Activated naive CD8-positive, alpha-beta T cell treated with anti-CD3 and anti-CD28 coated beads for 36 hours (primary cell): ENCODE measurements around the gene TMEM101. TPM values are rescaled to one million over a fixed set of nuclear protein-coding genes. Genes with fewer than 3 reads are reported as not detected.
"Not testable (repeated sequence)": the region's sequence is repeated elsewhere in the genome, so short reads cannot be mapped to it uniquely, and the experiment has no call there.

Source experiments
- DNase-seq: peaks from one replicate; pipeline ENCODE4 v3.0.0; 2021
- H3K27ac Mint-ChIP-seq: one replicate; pipeline ENCODE4 v1.8.0; 2022; ENCODE audit warnings: mild to moderate bottlenecking, moderate library complexity, mixed read lengths
- H3K27me3 Mint-ChIP-seq: one replicate; pipeline ENCODE4 v1.8.0; 2022; ENCODE audit warnings: mild to moderate bottlenecking, mixed read lengths
- H3K36me3 Mint-ChIP-seq: one replicate; pipeline ENCODE4 v1.8.0; 2021; ENCODE audit warnings: mild to moderate bottlenecking, mixed read lengths
- H3K4me1 Mint-ChIP-seq: one replicate; pipeline ENCODE4 v1.8.0; 2021; ENCODE audit warnings: mixed read lengths
- H3K4me3 Mint-ChIP-seq: one replicate; pipeline ENCODE4 v1.8.0; 2022; ENCODE audit warnings: mild to moderate bottlenecking, moderate library complexity, mixed read lengths
- H3K9me3 Mint-ChIP-seq: one replicate; pipeline ENCODE4 v1.8.0; 2022; ENCODE audit warnings: mixed read lengths
- total RNA-seq, 2 experiments: library from RNA; stranded (reverse); gene quantifications; one replicate each; pipeline ENCODE4 v1.2.3, GENCODE V29; 2021

The TMEM101 gene
- total RNA-seq, 2 experiments from 2014 or later, result 22.7 to 26.9 TPM

- no peak overlapping the region for H3K27ac Mint-ChIP-seq
- DNase-seq, result no peak
- H3K4me1 Mint-ChIP-seq, result peaks cover 15% of the 10 kb centered on the region
- no peak overlapping the region for H3K4me3 Mint-ChIP-seq
- no peaks in the 10 kb centered on the region for H3K9me3 Mint-ChIP-seq
- H3K36me3 Mint-ChIP-seq, result peaks cover 35% of the 10 kb centered on the region
- H3K27me3 Mint-ChIP-seq, result no peaks in the 10 kb centered on the region
Measured at GRCh38 chr17:44037471-44037870, 22.7 kb upstream of the TMEM101 start.

GRCh38 chr17:44034688-44035087, 19.9 kb upstream of the TMEM101 start:
- H3K27me3 Mint-ChIP-seq, H3K9me3 Mint-ChIP-seq, DNase-seq, H3K4me3 Mint-ChIP-seq, H3K27ac Mint-ChIP-seq, H3K4me1 Mint-ChIP-seq: not testable (repeated sequence)
- peaks cover 30% of the 10 kb centered on the region for H3K36me3 Mint-ChIP-seq

- Mint-ChIP-seq H3K36me3 (peaks cover 28% of the 10 kb centered on the region), H3K27ac (peak overlapping the region; percentile 1), H3K4me3 (no peak overlapping the region), H3K9me3 (no peaks in the 10 kb centered on the region), H3K4me1 (peaks cover 5% of the 10 kb centered on the region), H3K27me3 (no peaks in the 10 kb centered on the region)
- DNase-seq, result no peak
Measured at GRCh38 chr17:44033861-44034408, 19.2 kb upstream of the TMEM101 start.

GRCh38 chr17:44030482-44030881, 15.7 kb upstream of the TMEM101 start:
- Mint-ChIP-seq H3K4me1 (peaks cover 5% of the 10 kb centered on the region), H3K4me3 (no peak overlapping the region), H3K27ac (no peak overlapping the region), H3K36me3 (peaks cover 13% of the 10 kb centered on the region), H3K9me3 (no peaks in the 10 kb centered on the region), H3K27me3 (no peaks in the 10 kb centered on the region)
- DNase-seq, result no peak

GRCh38 chr17:44029736-44030135, 15.0 kb upstream of the TMEM101 start:
- no peak overlapping the region for H3K4me3 Mint-ChIP-seq
- no peaks in the 10 kb centered on the region for H3K9me3 Mint-ChIP-seq
- peaks cover 5% of the 10 kb centered on the region for H3K4me1 Mint-ChIP-seq
- no peak overlapping the region for H3K27ac Mint-ChIP-seq
- DNase-seq, result no peak
- H3K36me3 Mint-ChIP-seq, result peaks cover 13% of the 10 kb centered on the region
- H3K27me3 Mint-ChIP-seq, result no peaks in the 10 kb centered on the region

GRCh38 chr17:44024853-44025252, 10.1 kb upstream of the TMEM101 start:
- Mint-ChIP-seq H3K4me3 (no peak overlapping the region), H3K36me3 (no peaks in the 10 kb centered on the region), H3K4me1 (no peaks in the 10 kb centered on the region), H3K27me3 (no peaks in the 10 kb centered on the region), H3K27ac (no peak overlapping the region), H3K9me3 (no peaks in the 10 kb centered on the region)
- no peak for DNase-seq

- H3K9me3 Mint-ChIP-seq, result no peaks in the 10 kb centered on the region
Measured at GRCh38 chr17:44024271-44024663, 9.5 kb upstream of the TMEM101 start.

GRCh38 chr17:44023545-44024270, 8.9 kb upstream of the TMEM101 start:
- H3K9me3 Mint-ChIP-seq, result no peaks in the 10 kb centered on the region
- H3K27ac Mint-ChIP-seq, result no peak overlapping the region
- H3K4me1 Mint-ChIP-seq, result no peaks in the 10 kb centered on the region
- H3K27me3 Mint-ChIP-seq, result no peaks in the 10 kb centered on the region
- DNase-seq, result no peak
- no peaks in the 10 kb centered on the region for H3K36me3 Mint-ChIP-seq
- no peak overlapping the region for H3K4me3 Mint-ChIP-seq

More at GRCh38 chr17:44024271-44024663, 9.5 kb upstream of the TMEM101 start:
- Mint-ChIP-seq H3K4me1 (no peaks in the 10 kb centered on the region), H3K27me3 (no peaks in the 10 kb centered on the region), H3K27ac (no peak overlapping the region), H3K36me3 (no peaks in the 10 kb centered on the region), H3K4me3 (no peak overlapping the region)
- no peak for DNase-seq

GRCh38 chr17:44022246-44022645, 7.5 kb upstream of the TMEM101 start:
- H3K4me1 Mint-ChIP-seq, result peaks cover 2% of the 10 kb centered on the region
- H3K27ac Mint-ChIP-seq, result no peak overlapping the region
- H3K27me3 Mint-ChIP-seq, result no peaks in the 10 kb centered on the region

GRCh38 chr17:44021227-44021626, 6.5 kb upstream of the TMEM101 start:
- H3K9me3 Mint-ChIP-seq, H3K27ac Mint-ChIP-seq, H3K4me1 Mint-ChIP-seq, H3K36me3 Mint-ChIP-seq, H3K27me3 Mint-ChIP-seq, DNase-seq, H3K4me3 Mint-ChIP-seq: not testable (repeated sequence)

More at GRCh38 chr17:44022246-44022645, 7.5 kb upstream of the TMEM101 start:
- Mint-ChIP-seq H3K9me3 (no peaks in the 10 kb centered on the region), H3K4me3 (no peak overlapping the region), H3K36me3 (no peaks in the 10 kb centered on the region)
- no peak for DNase-seq

GRCh38 chr17:44014133-44014436, 678 bp downstream of the TMEM101 start:
- H3K27ac Mint-ChIP-seq, result peak overlapping the region; percentile 97
- H3K9me3 Mint-ChIP-seq, result no peaks in the 10 kb centered on the region
- H3K4me3 Mint-ChIP-seq, result peak overlapping the region; percentile 100
- peak; percentile 18 for DNase-seq
- peaks cover 14% of the 10 kb centered on the region for H3K4me1 Mint-ChIP-seq
- peaks cover 16% of the 10 kb centered on the region for H3K36me3 Mint-ChIP-seq
- no peaks in the 10 kb centered on the region for H3K27me3 Mint-ChIP-seq

- Mint-ChIP-seq H3K9me3 (no peaks in the 10 kb centered on the region), H3K27me3 (peaks cover 3% of the 10 kb centered on the region), H3K27ac (no peak overlapping the region), H3K36me3 (peaks cover 19% of the 10 kb centered on the region), H3K4me3 (no peak overlapping the region), H3K4me1 (peaks cover 22% of the 10 kb centered on the region)
- DNase-seq, result no peak
Measured at GRCh38 chr17:44012874-44013273, 1.9 kb downstream of the TMEM101 start.

- Mint-ChIP-seq H3K9me3 (no peaks in the 10 kb centered on the region), H3K4me3 (no peak overlapping the region), H3K27me3 (peaks cover 6% of the 10 kb centered on the region), H3K27ac (no peak overlapping the region), H3K4me1 (peaks cover 24% of the 10 kb centered on the region), H3K36me3 (peaks cover 19% of the 10 kb centered on the region)
- no peak for DNase-seq
Measured at GRCh38 chr17:44012391-44012790, 2.4 kb downstream of the TMEM101 start.

GRCh38 chr17:44011876-44012275, 2.9 kb downstream of the TMEM101 start:
- Mint-ChIP-seq H3K27me3 (peaks cover 8% of the 10 kb centered on the region), H3K4me1 (peaks cover 24% of the 10 kb centered on the region), H3K4me3 (no peak overlapping the region), H3K36me3 (peaks cover 19% of the 10 kb centered on the region), H3K9me3 (no peaks in the 10 kb centered on the region), H3K27ac (no peak overlapping the region)
- DNase-seq, result no peak

- peak overlapping the region; percentile 42 for H3K4me3 Mint-ChIP-seq
- H3K9me3 Mint-ChIP-seq, result no peaks in the 10 kb centered on the region
- H3K4me1 Mint-ChIP-seq, result peaks cover 28% of the 10 kb centered on the region
- H3K27ac Mint-ChIP-seq, result no peak overlapping the region
- H3K36me3 Mint-ChIP-seq, result peaks cover 19% of the 10 kb centered on the region
- H3K27me3 Mint-ChIP-seq, result peaks cover 16% of the 10 kb centered on the region
- no peak for DNase-seq
Measured at GRCh38 chr17:44010966-44011647, 3.7 kb downstream of the TMEM101 start.
